Measurements from ENCODE around the gene EIF3K.
A peak's percentile ranks its signal among the peaks of the same experiment; 100 is the strongest.

EIF3K gene

DNA sequence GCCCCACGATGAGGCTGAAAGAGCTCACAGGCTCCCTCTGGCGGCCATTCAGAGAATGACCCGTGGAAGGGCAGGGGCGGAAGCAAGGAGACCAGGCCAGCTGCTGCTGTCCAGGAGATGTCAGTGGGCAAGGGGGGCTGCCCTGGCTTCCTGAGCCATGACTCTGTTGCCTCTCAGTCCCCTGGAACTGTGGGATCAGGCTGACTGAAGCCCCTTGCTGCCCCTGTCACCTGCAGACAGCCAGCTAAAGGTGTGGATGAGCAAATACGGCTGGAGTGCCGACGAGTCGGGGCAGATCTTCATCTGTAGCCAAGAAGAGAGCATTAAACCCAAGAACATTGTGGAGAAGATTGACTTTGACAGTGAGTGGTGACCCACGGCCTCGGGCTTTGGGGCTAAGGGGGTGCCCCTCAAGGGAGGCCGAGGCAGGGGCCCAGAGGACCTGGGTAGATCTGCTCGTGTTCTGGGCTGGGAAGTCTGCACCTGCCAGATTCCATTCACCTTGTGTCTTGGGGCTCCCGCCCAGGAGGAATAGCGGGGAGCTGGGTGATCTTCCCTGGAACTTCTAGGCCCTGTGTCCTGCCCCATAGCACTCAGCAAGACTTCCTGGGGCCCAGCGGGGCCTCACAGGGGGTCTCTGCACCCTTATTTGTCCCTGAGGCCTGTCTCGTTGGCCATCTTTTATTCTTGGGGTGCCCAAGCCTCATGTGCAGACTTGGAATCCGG lies 15.9 kb downstream of the EIF3K start:
- H4K20me1 ChIP-seq (ENCODE audit: insufficient read depth, low read length) = peaks cover 7% of the 10 kb centered on the region
- no peaks in the 10 kb centered on the region for H3K9me3 ChIP-seq (ENCODE audit: insufficient read depth, low read length, severe bottlenecking)
- no peak overlapping the region for H3K4me2 ChIP-seq (ENCODE audit: insufficient read depth, low read length)
- DNase-seq (peak; percentile 74), ATAC-seq (ENCODE audit: insufficient read depth, low read depth) (peak; percentile 63)
- no peak overlapping the region for H3K9ac ChIP-seq (ENCODE audit: low read depth, low read length)
- no peaks in the 10 kb centered on the region for H3K79me2 ChIP-seq (ENCODE audit: insufficient read depth, low read length)
- H2AFZ ChIP-seq (ENCODE audit: low read depth, low read length) = no peak overlapping the region
- peak overlapping the region; percentile 41 for H3K27ac ChIP-seq (ENCODE audit: low read length)
- peaks cover 51% of the 10 kb centered on the region for H3K36me3 ChIP-seq (ENCODE audit: insufficient read depth, low read length)
- no peaks in the 10 kb centered on the region for H3K27me3 ChIP-seq (ENCODE audit: insufficient read depth, low read length, poor library complexity)
- no peaks in the 10 kb centered on the region for H3K4me1 ChIP-seq (ENCODE audit: insufficient read depth, low read length)
- TF ChIP-seq EZH2 (IDR thresholded peaks at IDR 0.05; ENCODE audit: borderline replicate concordance, low read depth, low read length, severe bottlenecking) (no peak), CTCF (IDR thresholded peaks at IDR 0.05; ENCODE audit: borderline replicate concordance, extremely low read depth, low read length, poor library complexity, severe bottlenecking) (peak; percentile 88)
- H3K4me3 ChIP-seq (ENCODE audit: low read depth in 1 of 2, low read length in 2 of 2) = no peak overlapping the region

DNA sequence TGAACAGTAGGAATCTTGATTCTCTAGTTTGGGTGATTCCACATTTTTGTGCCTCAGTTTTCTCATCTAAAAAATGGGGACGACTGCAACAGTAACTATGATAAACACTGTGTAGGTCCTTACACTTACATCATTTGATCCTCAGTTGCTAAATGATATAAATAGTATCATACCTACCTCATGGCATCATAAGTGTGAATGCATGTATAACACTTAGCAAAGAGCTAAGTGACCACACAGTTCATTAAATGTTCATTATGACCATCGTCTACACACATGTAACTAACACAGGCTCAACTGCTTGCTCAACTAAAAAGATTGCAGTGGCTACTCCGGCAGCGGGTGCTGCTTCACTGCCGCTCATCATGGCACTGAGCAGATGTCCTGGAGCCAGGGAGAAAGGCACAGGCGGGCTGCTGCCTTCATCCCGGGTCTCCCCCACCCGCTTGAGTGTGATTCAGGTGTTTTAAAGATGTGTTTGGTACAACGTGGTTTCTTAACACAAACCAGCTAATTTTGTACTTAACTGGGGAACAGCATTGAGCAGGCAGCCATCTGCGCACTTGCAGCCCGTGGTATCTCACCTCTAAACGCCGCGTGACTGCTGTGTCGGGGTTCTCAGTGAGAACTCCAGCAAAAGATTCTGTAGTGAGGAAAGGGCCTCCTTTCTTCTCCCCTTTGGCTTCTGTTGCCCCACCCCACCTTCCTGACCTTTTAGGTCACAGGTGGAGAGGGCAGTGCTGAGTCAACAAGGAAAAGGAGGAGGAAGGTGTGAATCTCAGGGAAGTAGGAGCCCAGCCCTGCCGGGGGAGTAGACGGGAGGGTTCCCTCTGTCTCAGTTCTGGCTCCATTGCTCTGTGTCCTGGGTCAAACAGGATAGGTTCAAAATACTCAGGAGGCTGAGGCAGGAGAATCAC lies 16.8 kb downstream of the EIF3K start:
- H3K27me3 ChIP-seq (ENCODE audit: insufficient read depth, low read length, poor library complexity) = no peaks in the 10 kb centered on the region
- no peaks in the 10 kb centered on the region for H3K9me3 ChIP-seq (ENCODE audit: insufficient read depth, low read length, severe bottlenecking)
- H3K27ac ChIP-seq (ENCODE audit: low read length) = no peak overlapping the region
- H3K4me1 ChIP-seq (ENCODE audit: insufficient read depth, low read length) = no peaks in the 10 kb centered on the region
- no peaks in the 10 kb centered on the region for H3K79me2 ChIP-seq (ENCODE audit: insufficient read depth, low read length)
- H4K20me1 ChIP-seq (ENCODE audit: insufficient read depth, low read length) = peaks cover 7% of the 10 kb centered on the region
- H3K4me3 ChIP-seq (ENCODE audit: low read depth in 1 of 2, low read length in 2 of 2) = no peak overlapping the region
- ATAC-seq (ENCODE audit: insufficient read depth, low read depth) = no peak
- no peak for DNase-seq
- peaks cover 46% of the 10 kb centered on the region for H3K36me3 ChIP-seq (ENCODE audit: insufficient read depth, low read length)
- H2AFZ ChIP-seq (ENCODE audit: low read depth, low read length) = no peak overlapping the region
- H3K4me2 ChIP-seq (ENCODE audit: insufficient read depth, low read length) = no peak overlapping the region
- TF ChIP-seq CTCF (IDR thresholded peaks at IDR 0.05; ENCODE audit: borderline replicate concordance, extremely low read depth, low read length, poor library complexity, severe bottlenecking) (peak; percentile 18), EZH2 (IDR thresholded peaks at IDR 0.05; ENCODE audit: borderline replicate concordance, low read depth, low read length, severe bottlenecking) (no peak)
- H3K9ac ChIP-seq (ENCODE audit: low read depth, low read length) = no peak overlapping the region

DNA sequence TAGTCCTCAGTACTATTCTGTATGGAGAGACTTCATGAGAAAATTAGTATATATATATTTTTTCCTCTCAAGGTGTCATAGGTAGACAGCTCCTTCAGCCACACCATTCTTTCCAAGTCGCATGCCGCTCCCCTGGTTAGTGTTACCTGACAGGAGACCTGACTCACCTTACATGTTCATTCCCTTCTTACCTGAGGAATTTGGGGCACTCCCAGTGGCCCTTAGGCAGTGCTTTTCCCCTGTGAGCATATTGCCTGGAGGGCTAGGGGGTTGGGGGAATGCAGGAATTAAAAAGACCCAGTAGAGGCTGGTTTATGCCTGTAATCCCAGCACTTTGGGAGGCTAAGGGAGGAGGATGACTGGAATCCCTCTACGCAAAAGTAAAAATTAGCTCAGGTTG lies 19.5 kb downstream of the EIF3K start:
- Histone ChIP-seq H3K4me2 (ENCODE audit: insufficient read depth, low read length) (no peak overlapping the region), H3K9me3 (ENCODE audit: insufficient read depth, low read length, severe bottlenecking) (no peaks in the 10 kb centered on the region), H3K79me2 (ENCODE audit: insufficient read depth, low read length) (no peaks in the 10 kb centered on the region), H3K27ac (ENCODE audit: low read length) (no peak overlapping the region), H4K20me1 (ENCODE audit: insufficient read depth, low read length) (peaks cover 7% of the 10 kb centered on the region), H2AFZ (ENCODE audit: low read depth, low read length) (no peak overlapping the region), H3K4me1 (ENCODE audit: insufficient read depth, low read length) (no peaks in the 10 kb centered on the region), H3K36me3 (ENCODE audit: insufficient read depth, low read length) (peaks cover 30% of the 10 kb centered on the region), H3K4me3 (ENCODE audit: low read depth in 1 of 2, low read length in 2 of 2) (no peak overlapping the region), H3K27me3 (ENCODE audit: insufficient read depth, low read length, poor library complexity) (no peaks in the 10 kb centered on the region), H3K9ac (ENCODE audit: low read depth, low read length) (no peak overlapping the region)
- DNase-seq = no peak
- no peak for TF ChIP-seq EZH2 (IDR thresholded peaks at IDR 0.05; ENCODE audit: borderline replicate concordance, low read depth, low read length, severe bottlenecking)
- no peak for TF ChIP-seq CTCF (IDR thresholded peaks at IDR 0.05; ENCODE audit: borderline replicate concordance, extremely low read depth, low read length, poor library complexity, severe bottlenecking)
- no peak for ATAC-seq (ENCODE audit: insufficient read depth, low read depth)
